Peyer's patch (tissue), 4 donors: ENCODE measurements around the gene AGBL4. TPM values are rescaled to one million over a fixed set of nuclear protein-coding genes. Genes with fewer than 3 reads are reported as not detected.

ENCODE experiments used
- DNase-seq, 3 donors: peaks; one replicate each; pipeline ENCODE4 v3.0.0-alpha.2; 2017 to 2019
- H3K27ac ChIP-seq, 4 donors: fragments of 200-600 bp; sonication (generic); one replicate each; pipeline ENCODE4 v1.5.1; 2016 to 2019
- H3K27me3 ChIP-seq, 2 donors: fragments of 200-600 bp; sonication (generic); one replicate each; pipeline ENCODE4 v1.5.1; 2019
- H3K36me3 ChIP-seq, 3 donors: fragments of 200-600 bp; sonication (generic); one replicate each; pipeline ENCODE4 v1.5.1; 2016 to 2019
- H3K4me1 ChIP-seq, 4 donors: fragments of 200-600 bp; sonication (generic); one replicate each; pipeline ENCODE4 v1.5.1; 2016 to 2019
- H3K4me3 ChIP-seq, 4 donors: fragments of 200-600 bp; sonication (generic); 1 replicate in 3 of 4; 2 replicates in 1 of 4; pipeline ENCODE4 v1.5.1; 2016 to 2019; ENCODE audit warnings: mild to moderate bottlenecking in 1 of 4
- H3K9me3 ChIP-seq, 4 donors: fragments of 200-600 bp; sonication (generic); one replicate each; pipeline ENCODE4 v1.5.1; 2016 to 2019; ENCODE audit warnings: mild to moderate bottlenecking in 1 of 4
- POLR2A ChIP-seq, 2 donors: fragments of 450-650 bp; IDR thresholded peaks; one replicate each; pipeline ENCODE4 v1.5.1; 2017; ENCODE audit warnings: antibody characterized with exemption in 2 of 2, mild to moderate bottlenecking in 2 of 2, moderate library complexity in 2 of 2
- total RNA-seq, 4 donors: library from RNA; depleted of rRNA; stranded (reverse); fragments of >200 nt; gene quantifications; one replicate each; pipeline ENCODE4 v1.1.0, GENCODE V29; 2016
- TF ChIP-seq, protein P1 (sequence below), 6 experiments: fragments of 450-650 bp in 4 of 6; fragments of 200-600 bp in 2 of 6; sonication (generic) in 1 of 6; IDR thresholded peaks; one replicate each; pipeline ENCODE4 v1.5.1; 2017 to 2019; ENCODE audit warnings: antibody characterized with exemption in 6 of 6, mild to moderate bottlenecking in 3 of 6, moderate library complexity in 1 of 6

AGBL4 gene
- total RNA-seq, 4 donors from 2014 or later: 2.5 TPM; not detected in 3

DNA sequence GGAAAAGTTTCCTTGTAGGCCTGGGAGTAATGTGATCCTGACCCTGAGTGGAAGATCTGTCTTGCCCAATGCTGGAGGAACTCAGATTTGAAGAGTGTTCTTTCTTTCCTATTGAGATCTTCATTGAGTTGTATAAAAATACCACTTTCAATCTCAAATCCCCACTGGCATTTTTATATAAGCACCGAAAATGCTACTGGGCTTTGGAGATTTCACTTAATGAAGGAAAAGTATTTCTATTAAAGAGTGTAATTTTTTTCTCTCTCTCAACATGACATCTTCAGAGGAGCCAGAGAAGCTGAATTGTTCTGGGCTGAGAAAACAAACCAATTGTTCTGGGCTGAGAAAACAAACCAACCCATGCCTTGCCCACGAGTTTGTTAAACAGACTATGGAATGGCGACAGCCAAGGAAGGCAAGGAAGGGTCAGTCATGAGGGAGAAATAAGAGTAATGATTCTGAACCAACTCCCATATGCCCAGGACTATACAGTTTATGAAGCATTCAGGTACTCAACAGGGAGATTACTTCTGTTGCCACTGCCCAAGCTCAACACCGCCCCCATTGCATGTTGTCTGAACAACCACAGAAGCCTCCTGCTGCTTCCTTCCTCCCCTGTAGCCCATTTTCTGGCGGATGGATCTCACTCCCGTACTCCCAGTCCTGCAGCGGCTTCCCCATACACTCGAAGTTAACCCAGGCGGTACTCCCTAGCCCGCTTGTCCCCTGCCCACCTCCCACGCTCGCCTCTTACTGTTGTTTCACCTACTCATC is 1350.2 kb downstream of the AGBL4 start:
- H3K4me3 ChIP-seq: no peak overlapping the region

DNA sequence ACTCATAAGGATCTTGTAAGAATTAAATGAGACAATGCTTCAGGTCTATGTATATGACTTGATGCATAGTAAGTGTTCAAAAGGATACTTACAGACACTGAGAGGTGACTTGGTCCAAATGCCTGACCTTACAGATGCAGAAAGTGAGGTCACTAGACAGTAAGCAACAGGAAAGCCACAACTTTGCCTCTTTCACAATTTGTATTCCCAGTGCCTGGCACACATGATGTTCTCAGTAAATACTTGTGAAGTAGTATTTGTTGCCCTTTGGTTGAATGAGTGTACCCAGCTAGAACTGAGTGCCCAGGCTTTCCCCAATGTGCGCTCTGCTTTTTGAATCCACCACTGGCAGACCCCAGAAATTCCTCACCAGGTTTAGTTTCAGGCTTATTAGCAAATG is 1352.2 kb downstream of the AGBL4 start:
- H3K27me3 ChIP-seq: no peaks in the 10 kb centered on the region
- no peaks in the 10 kb centered on the region for H3K4me1 ChIP-seq
- H3K36me3 ChIP-seq: no peaks in the 10 kb centered on the region
- no peak overlapping the region for H3K4me3 ChIP-seq
- TF ChIP-seq, protein P1, sequence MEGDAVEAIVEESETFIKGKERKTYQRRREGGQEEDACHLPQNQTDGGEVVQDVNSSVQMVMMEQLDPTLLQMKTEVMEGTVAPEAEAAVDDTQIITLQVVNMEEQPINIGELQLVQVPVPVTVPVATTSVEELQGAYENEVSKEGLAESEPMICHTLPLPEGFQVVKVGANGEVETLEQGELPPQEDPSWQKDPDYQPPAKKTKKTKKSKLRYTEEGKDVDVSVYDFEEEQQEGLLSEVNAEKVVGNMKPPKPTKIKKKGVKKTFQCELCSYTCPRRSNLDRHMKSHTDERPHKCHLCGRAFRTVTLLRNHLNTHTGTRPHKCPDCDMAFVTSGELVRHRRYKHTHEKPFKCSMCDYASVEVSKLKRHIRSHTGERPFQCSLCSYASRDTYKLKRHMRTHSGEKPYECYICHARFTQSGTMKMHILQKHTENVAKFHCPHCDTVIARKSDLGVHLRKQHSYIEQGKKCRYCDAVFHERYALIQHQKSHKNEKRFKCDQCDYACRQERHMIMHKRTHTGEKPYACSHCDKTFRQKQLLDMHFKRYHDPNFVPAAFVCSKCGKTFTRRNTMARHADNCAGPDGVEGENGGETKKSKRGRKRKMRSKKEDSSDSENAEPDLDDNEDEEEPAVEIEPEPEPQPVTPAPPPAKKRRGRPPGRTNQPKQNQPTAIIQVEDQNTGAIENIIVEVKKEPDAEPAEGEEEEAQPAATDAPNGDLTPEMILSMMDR (IDR thresholded peaks at IDR 0.05): no peak
- TF ChIP-seq POLR2A (IDR thresholded peaks at IDR 0.05): no peak
- no peak overlapping the region for H3K27ac ChIP-seq
- H3K9me3 ChIP-seq: no peaks in the 10 kb centered on the region
- no peak for DNase-seq

More for the DNA sequence above, 1350.2 kb downstream of the AGBL4 start:
- Histone ChIP-seq H3K9me3 (no peaks in the 10 kb centered on the region), H3K36me3 (no peaks in the 10 kb centered on the region), H3K27ac (no peak overlapping the region), H3K27me3 (no peaks in the 10 kb centered on the region), H3K4me1 (peaks cover 0 to 7% (median 0%) of the 10 kb centered on the region in 4 donors)
- DNase-seq: no peak
- no peak for TF ChIP-seq POLR2A (IDR thresholded peaks at IDR 0.05)
- TF ChIP-seq, protein P1 (IDR thresholded peaks at IDR 0.05): no peak

DNA sequence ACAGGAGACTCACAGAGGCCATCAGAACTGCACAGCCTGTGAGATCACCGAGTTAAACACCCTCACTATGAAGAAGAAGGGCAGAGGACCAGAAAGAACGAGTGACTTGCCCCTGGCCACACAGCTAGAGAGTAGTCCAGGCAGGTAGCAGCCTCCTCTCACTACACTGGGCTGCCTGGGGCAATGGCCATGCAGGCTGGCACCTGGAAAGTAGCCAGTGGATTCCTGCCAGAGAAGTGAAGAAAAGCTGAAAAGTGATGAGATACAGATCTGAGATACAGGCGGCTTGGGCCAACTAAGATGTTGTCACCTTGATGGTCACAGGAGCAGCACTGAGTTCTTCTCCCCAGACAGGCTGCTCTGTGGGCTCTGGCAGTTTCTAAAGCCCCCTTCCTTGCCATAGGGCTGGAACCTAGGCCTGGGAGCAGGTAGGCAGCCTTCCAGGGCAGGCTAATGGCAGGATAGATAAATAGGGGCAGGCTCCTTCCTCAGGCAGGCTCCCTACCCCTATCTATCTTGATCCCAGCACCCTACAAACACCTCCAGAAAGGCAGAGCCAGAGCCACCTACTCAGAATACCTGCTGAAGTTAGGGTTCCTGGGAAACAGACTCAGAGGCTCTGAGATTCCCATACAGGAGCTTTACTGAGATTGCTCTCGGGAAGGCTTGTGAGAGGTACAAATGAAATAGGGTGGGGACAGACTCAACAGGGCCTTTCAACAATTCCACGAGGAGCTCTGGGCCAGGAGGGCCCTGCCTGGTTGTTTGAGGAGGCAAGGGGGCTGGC is 1353.3 kb downstream of the AGBL4 start:
- DNase-seq: no peak
- no peaks in the 10 kb centered on the region for H3K9me3 ChIP-seq
- H3K27ac ChIP-seq: no peak overlapping the region
- no peaks in the 10 kb centered on the region for H3K27me3 ChIP-seq
- H3K4me1 ChIP-seq: no peaks in the 10 kb centered on the region
- no peaks in the 10 kb centered on the region for H3K36me3 ChIP-seq
- H3K4me3 ChIP-seq: no peak overlapping the region
- no peak for TF ChIP-seq POLR2A (IDR thresholded peaks at IDR 0.05)
- TF ChIP-seq, protein P1 (IDR thresholded peaks at IDR 0.05): no peak

DNA sequence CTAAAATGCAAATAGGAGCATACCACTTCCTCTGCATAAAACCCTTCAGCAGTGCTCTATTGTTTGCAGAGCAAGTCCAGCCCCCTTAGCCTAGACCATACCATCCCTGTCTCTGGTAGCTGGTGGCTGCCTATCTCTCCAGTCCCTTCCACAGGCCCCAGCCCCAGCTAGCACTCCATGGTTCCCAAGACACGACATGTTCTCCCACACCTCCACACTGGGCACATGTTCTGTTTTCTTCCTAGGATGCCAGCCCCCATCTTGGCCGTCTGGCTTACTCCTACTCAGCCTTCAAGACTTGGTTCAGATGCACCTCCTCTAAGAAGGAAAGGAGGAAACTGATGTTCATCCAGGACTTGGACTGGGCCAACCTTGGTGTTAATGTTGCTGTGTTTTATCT is 1355.4 kb downstream of the AGBL4 start:
- no peaks in the 10 kb centered on the region for H3K9me3 ChIP-seq
- no peaks in the 10 kb centered on the region for H3K27me3 ChIP-seq
- DNase-seq: no peak
- no peaks in the 10 kb centered on the region for H3K4me1 ChIP-seq
- no peaks in the 10 kb centered on the region for H3K36me3 ChIP-seq
- no peak overlapping the region for H3K4me3 ChIP-seq
- H3K27ac ChIP-seq: no peak overlapping the region
- TF ChIP-seq, protein P1 (IDR thresholded peaks at IDR 0.05): no peak
- TF ChIP-seq POLR2A (IDR thresholded peaks at IDR 0.05): no peak

DNA sequence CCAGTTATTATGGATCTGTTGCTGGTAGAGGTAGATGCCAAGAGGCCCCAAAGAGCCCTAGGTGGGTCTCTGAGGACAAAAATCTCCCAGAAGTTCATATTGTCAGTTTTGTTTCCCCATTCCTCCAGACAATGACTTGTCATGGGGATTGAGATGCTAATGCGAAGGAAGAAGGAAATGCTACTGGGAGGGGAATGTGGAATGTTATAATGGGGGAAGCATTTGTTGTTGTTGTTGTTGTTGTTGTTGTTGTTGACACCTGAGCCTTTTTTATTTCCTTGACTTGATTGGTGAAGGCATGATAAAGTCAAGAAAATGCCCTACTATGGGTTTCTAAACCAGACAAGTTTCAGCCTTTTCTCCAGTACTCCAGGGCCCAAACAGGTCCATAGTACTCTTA is 1356.0 kb downstream of the AGBL4 start:
- H3K9me3 ChIP-seq: no peaks in the 10 kb centered on the region
- no peaks in the 10 kb centered on the region for H3K36me3 ChIP-seq
- no peaks in the 10 kb centered on the region for H3K27me3 ChIP-seq
- no peak overlapping the region for H3K27ac ChIP-seq
- TF ChIP-seq, protein P1 (IDR thresholded peaks at IDR 0.05): no peak
- no peak overlapping the region for H3K4me3 ChIP-seq
- DNase-seq: no peak
- no peaks in the 10 kb centered on the region for H3K4me1 ChIP-seq
